SKM-1 (cell line): ENCODE measurements around the gene DDX20.

ENCODE experiments used
- DNase-seq: peaks from one replicate; lab custom pipeline; 2025; ENCODE audit not compliant: unreplicated experiment; lab: John Stamatoyannopoulos, UW

The DDX20 gene

GRCh38 chr1:111746614-111746999 is 9.1 kb upstream of the DDX20 start:
- DNase-seq, result no peak

GRCh38 chr1:111747282-111747734 is 8.4 kb upstream of the DDX20 start:
- DNase-seq, result peak; percentile 87

GRCh38 chr1:111747947-111748346 is 7.8 kb upstream of the DDX20 start:
- DNase-seq, result no peak

GRCh38 chr1:111749628-111750027 is 6.1 kb upstream of the DDX20 start:
- no peak for DNase-seq

GRCh38 chr1:111750856-111751255 is 4.8 kb upstream of the DDX20 start:
- DNase-seq, result no peak

- DNase-seq, result no peak
Measured at GRCh38 chr1:111751906-111752575, 3.7 kb upstream of the DDX20 start.

- DNase-seq, result no peak
Measured at GRCh38 chr1:111754984-111755330, 744 bp upstream of the DDX20 start.

GRCh38 chr1:111756124-111756513 is 418 bp downstream of the DDX20 start:
- DNase-seq, result no peak

GRCh38 chr1:111758373-111758772 is 2.7 kb downstream of the DDX20 start:
- DNase-seq, result no peak

- no peak for DNase-seq
Measured at GRCh38 chr1:111761717-111762116, 6.0 kb downstream of the DDX20 start.

GRCh38 chr1:111762332-111762731 is 6.6 kb downstream of the DDX20 start:
- DNase-seq, result no peak

- DNase-seq, result no peak
Measured at GRCh38 chr1:111768023-111768422, 12.3 kb downstream of the DDX20 start.

- DNase-seq, result no peak
Measured at GRCh38 chr1:111768625-111769024, 12.9 kb downstream of the DDX20 start.

GRCh38 chr1:111769517-111770146 is 13.9 kb downstream of the DDX20 start:
- peak; percentile 35 for DNase-seq

GRCh38 chr1:111770916-111771315 is 15.2 kb downstream of the DDX20 start:
- DNase-seq, result no peak

GRCh38 chr1:111775966-111776365 is 20.3 kb downstream of the DDX20 start:
- no peak for DNase-seq

GRCh38 chr1:111776391-111776790 is 20.7 kb downstream of the DDX20 start:
- DNase-seq, result no peak

GRCh38 chr1:111776861-111777260 is 21.2 kb downstream of the DDX20 start:
- no peak for DNase-seq

GRCh38 chr1:111777301-111777700 is 21.6 kb downstream of the DDX20 start:
- DNase-seq, result no peak

GRCh38 chr1:111778066-111778465 is 22.4 kb downstream of the DDX20 start:
- no peak for DNase-seq

- no peak for DNase-seq
Measured at GRCh38 chr1:111778541-111779051, 22.9 kb downstream of the DDX20 start.

- no peak for DNase-seq
Measured at GRCh38 chr1:111779546-111779945, 23.8 kb downstream of the DDX20 start.
